HG03097 (cell line): ENCODE measurements around the gene PROM1.

Source experiments
- ATAC-seq: cut with Tn5 transposase; IDR thresholded peaks from one replicate; pipeline ENCODE4 v1.9.1; 2021; ENCODE audit not compliant: unreplicated experiment, low FRiP score

Gene PROM1

DNA sequence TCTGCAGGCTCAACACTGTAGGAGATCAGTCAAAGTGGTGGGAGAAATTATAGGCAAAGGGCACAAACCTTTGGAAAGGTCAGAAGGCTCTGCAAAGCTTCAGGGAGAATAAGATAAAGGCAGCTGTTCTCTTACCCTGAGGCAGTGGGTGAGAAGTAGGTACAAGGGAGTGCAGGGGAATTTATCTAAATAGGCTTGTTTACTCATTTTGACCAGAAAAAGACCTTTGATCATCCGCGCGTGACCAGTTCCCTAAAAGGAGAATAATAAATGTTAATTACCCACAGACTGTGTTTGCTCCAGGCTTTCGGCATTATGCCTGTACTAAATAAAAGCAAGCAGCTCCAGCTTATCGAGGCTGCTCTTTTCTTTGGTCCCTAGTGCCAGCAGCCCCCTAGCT lies 130.2 kb downstream of the PROM1 start:
- no peak for ATAC-seq

DNA sequence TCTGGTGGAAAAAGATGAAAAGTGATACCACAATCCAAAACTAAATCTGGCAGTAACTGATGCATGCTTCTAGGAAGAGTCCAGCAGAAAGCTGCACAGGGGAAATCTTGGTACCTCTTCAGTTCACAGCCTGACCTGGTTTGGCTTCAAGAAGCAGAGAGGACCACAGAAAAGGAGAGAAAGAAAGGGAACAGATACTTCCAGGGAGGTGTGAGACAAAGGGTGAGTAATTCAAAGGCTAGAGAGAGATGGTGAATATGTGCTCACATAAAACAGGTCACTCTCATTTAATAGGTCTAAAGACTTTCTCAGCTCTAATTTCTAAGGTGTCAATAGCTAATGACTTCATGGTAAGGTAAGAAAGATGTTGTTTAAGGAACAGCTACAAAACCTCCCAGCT lies 132.0 kb downstream of the PROM1 start:
- ATAC-seq = no peak

DNA sequence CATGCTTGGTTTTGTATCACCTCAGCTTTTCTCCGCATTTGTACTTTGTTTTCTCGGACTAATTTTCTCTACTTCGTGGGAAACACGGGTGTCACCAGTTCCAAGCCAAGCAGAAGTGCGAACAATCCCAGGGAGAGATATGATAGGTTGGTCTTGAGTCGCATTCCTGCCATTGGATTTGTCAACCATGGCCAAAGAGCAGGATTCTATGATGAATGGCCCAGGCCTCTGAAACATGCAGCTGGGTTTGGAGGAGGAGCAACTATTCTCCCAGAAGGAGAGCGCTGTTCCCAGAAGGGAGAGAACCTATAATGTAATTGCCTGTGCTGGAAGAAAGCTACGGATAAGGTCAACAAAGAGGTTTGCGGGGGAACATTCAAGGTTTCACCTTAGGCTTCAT lies 135.0 kb downstream of the PROM1 start:
- no peak for ATAC-seq

DNA sequence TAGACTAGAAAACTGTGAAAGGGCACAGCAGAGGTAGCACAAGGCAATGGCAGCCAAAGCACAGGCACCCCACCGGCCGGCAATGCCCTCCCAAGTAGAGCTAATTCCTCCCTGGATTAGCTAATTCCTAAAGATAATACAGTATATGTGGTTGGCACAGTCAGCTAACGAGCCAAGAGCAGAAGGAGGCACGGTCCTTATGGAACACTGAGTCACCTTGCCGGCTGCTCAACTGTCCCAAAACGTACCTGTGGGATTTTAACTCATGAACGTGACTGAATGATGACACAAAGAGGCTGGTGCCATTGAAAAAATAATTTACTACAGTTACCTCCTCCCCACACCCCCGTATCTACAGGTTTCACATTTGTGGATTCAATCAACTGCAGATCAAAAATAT lies 136.1 kb downstream of the PROM1 start:
- no peak for ATAC-seq

DNA sequence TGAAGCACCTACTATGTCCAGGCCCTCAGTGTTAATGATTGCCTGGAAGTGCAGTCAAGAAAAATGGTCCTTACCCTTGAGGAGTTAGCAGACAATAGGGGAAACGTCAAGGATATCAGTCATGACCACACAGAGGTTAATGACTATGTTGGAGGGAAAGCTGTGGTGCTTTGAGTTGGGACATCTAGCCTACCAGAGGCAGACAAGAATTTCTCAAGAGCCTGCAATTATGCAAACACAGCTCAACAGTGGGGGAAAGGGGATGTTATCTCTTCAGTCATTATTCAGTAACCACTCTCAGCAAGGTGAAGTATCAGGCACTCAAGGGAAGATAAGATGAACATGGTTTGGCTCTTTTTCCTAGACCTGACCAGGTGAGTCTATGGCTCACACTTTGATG lies 138.3 kb downstream of the PROM1 start:
- no peak for ATAC-seq

DNA sequence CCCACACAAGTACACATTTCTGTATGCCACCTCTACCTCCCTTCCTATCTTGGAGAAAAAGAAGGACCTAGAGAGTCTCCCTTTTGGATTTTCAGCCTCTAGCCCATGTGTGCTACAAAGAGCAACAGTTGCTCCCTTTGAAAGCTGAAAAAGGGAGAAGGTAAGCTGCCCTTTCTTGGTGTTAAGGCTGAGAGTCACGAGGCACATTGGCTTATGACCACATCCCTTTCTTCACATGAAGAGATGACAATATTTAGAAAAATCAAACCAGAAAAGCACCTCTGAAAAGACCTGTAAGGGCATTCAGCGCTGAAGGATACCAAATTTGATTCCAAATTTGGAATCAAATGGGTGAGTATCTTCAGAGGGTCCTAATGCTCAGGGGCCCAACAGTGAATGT lies 138.9 kb downstream of the PROM1 start:
- no peak for ATAC-seq

DNA sequence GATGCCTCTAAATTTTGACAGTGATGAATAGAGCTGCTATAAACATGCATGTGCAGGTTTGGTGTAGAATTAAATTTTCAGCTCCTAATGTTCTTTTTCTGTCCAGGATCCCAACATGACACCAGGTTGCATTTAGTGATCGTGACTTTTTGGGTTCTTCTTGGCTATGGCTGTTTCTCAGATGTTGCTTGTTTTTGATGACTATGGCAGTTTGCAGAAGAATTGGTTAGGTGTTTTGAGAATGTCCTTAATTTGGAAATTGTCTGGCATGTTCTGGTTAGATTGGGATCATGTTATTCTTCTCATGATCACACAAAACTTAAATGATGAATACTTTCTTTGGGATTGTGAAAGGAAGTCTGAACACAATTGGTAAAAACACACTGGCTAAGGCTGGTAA lies 141.5 kb downstream of the PROM1 start:
- ATAC-seq = no peak

DNA sequence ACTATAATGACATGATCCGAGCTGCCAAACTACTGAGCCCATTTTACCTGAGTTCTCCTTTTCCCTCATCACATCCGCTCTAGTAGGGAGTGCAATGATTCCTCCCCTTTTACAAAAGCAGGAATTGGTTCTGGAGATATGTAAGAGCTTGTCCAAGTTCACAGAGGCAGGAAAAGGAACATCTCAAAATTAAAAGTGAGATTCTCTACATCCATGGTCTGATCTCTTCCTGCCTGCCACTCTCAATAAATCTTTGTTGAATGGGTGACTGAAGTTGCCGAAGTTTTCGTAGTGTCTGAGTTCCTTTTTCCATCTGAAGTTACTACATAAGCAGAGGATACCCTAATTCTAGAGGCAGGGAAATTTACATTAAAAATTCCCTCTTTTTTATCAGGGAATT lies 145.2 kb downstream of the PROM1 start, which contains the start of gene FGFBP1:
Gene FGFBP1, minus strand, starts transcription at position 101 of the 400 bp plus-strand sequence. CDS start 2,108 bp downstream, outside the sequence.
- no peak for ATAC-seq

DNA sequence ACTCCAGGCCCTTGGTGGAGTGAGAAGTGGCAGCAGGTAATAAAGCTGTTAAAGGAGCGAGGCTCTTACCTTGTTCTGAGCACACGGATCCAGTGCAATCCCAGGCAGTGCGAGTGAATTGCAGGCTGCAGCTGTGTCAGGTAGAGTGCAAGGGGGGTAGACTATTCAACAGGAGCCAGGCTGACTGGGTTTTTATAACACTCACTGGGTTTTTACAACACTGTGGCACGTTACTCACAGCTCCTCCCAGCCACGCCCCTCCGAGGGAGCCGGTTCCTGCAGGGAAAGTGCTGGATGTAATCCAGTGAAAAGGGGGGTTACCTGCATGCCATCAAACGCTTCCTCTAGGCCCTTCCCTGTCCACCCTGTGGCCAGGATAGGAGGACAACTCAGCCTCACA lies 145.6 kb downstream of the PROM1 start:
- ATAC-seq = no peak

DNA sequence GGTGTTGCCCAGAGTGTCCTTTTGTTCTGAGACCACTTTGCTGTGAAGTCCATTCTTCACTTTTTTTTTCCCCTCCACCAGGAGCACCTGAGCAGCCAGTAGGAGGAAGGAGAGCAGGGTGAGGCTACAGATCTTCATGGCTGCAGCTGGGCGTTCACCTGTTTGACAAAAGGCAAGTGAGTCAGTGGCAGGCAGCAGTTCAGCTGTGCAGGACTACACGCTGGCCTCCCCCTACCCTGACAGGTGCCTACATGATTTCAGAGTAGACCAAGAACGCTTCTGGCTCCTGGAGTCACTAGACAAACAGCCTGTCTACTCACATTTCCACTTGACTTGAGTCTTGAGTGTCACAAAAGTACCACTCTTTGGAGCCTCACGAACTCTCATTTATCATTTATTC lies 147.3 kb downstream of the PROM1 start:
- no peak for ATAC-seq

DNA sequence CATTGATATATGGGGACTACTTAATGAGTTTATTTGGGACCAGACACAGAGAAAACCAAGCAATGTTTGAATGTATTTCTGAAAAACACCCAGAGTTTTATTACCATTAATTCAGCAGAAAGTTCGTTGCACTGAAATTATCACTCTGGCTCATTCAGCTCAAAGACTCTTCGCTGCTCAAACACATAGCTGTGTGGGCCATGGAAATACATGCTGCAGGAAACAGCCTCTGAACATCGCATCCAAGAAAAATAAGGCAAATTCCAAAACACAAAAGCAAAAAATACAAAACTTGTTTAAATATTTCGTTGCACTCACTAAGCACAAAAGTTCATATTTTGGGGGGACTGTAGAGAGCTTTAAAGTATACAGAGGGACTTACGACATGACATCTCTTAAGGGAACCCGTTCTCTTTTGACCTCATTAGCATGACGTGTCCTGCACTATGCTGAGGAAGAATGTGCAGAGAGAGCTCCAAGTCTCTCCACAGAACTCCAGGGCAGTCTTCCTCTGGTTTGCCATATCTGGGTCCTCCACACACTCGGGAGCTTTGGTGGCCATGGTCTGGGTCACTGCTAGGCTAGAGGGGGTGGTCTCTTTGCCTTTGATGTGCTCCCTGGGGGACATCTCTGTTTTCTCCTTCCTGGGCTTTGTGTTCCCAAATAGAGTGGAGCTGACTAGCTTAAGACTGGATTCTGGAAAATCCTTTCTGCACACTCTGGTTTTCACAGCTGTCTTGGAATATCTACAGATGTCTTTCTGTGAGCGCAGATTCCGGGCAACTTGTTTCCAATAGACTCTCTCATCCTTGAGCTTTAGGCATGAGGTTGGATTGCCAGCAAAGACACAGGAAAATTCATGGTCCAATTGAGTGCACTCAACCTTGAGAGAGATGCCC lies 148.1 kb downstream of the PROM1 start:
- ATAC-seq = no peak

DNA sequence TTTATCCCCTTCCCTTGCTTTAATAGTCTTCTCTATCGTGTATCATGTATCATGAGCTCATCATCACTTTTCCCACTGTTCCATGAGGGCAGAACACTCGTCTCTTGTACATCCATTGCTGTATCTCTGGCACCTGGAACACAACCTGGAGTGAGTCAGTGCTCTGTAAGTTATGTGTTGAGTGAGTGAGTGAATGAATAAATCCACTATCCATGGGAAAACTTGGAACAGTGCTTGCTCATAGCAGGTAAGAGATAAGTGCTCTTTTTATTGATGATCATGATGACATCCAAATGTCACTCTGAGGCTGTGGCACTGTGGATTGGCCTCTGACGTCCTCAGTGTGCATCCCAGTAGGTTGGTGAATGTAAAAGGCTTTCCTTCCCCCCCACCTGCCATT lies 149.6 kb downstream of the PROM1 start:
- ATAC-seq = no peak

DNA sequence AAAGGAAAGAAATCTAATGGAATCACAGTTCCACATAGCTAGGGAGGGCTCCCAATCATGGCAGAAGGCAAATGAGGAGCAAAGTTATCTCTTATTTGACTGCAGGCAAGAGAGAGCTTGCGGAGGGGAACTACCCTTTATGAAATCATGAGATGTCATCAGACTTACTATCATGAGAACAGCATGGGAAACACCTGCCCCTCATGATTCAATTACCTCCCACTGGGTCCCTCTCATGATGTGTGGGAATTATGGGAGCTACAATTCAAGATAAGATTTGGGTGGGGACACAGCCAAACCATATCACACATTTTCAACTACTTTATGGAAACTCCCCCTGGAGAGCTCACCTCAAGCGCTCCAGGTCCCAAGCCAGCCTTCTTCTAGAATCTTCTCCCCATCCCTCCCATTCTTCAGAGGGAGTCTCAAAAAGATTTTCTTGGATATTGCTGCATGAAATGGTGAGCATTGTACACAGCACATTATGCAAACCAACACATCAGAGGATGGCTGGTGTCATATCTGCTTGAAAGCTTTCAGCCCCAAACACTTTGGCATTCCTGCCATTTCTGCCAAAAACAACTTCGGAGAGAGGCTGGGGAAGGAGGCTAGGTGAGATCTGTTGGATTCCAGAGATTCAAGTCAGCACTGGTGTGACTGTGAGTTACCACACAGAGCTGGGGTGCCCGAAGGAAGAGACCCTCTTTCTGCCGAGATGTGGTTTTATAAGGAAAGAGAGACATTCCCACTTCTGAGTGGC lies 152.2 kb downstream of the PROM1 start:
- ATAC-seq = no peak

DNA sequence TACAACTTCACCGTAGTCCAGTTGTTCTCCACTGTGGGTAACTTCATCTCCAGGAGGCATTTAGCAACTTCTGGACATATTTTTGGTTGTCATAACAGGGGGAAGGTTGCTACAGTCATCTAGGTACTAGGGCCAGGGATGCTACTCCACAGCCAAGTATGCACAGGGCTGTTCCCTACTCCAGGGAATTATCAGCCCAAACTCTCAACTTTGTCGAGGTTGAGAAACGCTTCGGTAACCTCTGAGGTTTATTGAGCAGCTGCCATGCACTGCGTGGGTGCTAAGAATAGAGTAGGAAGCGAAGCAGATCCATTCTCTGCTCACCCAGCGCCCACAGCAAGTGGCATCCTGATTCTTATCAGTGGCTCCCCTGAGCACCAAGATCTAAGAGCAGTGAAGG lies 153.5 kb downstream of the PROM1 start:
- ATAC-seq = no peak

DNA sequence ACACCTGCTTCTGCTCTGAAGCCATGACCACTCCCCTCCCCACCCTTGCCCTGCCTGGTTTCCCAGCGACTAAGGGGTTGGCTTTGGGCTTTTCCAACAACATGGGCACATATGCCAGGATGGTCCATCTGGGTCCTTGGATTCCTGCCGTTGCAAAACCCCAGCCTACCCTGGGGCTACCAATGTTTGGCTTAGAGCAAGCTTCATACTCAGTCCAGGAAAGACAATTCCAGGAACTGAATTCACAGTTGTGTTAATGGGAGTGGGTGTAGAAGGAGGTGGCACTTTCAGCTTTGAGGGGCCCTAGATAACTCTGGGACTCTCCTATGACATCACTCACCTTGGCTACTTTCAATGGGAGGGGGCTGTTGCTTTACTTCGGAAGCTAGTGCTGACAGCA lies 154.3 kb downstream of the PROM1 start:
- no peak for ATAC-seq

DNA sequence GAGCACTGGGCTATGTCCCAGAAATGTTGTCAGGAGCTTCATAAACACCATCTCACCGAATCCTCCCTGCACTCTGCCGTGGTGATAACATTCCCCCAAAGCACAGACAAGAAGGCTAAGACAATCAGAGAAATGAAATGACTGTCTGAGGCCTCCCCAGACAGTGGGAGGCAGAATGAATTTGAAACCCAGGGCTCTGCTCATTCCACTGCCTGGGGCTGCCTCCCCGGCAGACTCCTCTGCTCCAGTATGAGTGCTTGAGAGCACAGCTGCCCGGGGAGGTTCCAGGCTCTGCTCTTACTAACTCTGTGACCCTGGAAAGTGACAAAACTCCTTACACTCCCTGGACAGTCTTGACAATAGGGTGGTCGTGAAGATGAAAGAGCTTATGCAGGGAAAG lies 154.9 kb downstream of the PROM1 start:
- ATAC-seq = no peak

DNA sequence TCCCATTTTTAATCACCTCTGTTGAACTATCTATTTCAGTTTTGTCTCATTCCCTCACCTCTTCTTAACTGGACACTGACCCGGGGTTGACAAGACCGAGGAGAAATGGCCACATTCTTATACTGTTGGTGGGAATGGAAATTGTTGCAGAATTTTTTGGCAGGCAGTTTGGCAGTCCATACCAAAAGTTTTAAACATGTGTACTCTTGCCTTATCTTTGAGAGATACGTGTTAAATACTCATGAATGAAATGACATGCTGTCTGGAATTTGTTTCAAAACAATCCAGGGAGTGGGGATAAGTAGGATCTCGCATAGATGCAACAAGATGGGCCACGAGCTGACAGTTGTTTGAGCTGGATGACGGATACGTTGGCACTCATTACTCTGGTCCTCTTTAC lies 157.3 kb downstream of the PROM1 start:
- ATAC-seq = no peak

DNA sequence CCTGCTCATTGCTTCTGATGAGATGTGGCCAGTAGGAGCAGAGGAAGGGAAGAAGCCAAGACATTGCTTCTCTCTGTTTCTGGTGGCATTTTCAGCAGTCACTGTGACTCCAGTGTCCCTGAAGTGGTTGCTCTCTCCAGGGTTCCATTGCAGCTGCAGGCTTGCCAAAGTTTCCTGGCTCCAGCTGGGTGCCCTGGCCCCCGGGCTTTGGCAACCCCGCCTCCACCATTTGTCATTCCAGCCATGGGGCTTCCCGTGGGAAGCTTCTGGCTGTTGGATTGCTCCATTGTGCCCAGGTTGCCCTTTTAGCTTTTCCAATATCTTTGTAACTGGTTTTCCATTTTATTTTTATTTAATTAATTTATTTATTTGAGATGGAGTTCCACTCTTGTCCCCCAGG lies 158.0 kb downstream of the PROM1 start:
- ATAC-seq = no peak

DNA sequence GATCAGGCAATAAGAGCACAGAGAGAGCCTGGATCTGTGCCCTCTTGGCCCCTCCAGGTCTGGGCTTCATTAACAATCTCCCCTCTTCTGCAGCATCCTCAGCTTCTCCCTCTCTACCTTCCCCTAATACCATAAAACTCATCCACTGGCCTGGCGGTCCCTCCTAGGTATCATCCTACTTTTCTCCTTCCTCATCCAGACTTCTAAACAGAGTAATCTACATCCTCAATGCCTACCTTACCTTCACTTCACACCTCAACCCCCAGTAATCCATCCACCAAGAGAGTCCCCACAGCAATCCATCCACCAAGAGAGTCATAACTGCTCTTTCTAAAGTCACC lies 162.3 kb downstream of the PROM1 start:
- ATAC-seq = no peak

DNA sequence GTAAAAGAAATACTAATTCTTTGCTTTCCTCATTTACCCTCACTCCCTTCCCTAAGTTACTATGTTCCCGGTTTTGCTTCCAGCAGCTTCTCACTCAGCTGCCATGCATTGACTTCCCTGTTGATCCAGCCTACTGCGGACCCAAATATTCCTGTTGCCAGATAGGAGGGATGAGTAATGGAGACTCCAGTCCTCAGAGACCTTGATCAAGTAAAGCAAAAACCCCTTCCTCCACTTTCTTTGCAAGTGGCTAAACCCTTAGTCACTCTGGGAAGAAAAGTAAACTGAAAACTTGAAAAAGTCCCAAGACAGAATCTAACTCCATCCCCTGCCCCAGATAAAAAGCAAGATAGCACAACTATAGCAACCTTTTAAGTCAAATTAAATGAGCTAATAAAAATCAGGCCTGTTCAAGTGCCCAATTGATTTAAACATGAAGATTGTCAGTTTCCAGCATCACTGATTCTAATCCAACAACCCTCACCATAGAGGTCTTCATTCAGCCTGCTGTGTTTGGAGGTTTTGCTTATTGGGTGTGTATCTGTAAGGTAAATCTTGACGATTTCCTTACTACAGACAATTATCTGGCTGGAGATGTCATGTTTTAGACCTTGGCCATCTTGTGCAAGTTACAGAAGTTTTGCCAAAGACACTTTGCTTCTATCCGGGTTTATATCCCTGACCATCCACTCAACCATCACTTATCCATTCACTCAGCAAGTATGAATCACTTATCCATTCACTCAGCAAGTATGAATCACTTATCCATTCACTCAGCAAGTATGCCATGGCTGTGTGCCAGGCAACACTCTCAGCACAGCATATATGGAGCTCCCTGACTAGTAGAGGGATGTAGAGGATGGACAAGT lies 162.9 kb downstream of the PROM1 start:
- no peak for ATAC-seq

DNA sequence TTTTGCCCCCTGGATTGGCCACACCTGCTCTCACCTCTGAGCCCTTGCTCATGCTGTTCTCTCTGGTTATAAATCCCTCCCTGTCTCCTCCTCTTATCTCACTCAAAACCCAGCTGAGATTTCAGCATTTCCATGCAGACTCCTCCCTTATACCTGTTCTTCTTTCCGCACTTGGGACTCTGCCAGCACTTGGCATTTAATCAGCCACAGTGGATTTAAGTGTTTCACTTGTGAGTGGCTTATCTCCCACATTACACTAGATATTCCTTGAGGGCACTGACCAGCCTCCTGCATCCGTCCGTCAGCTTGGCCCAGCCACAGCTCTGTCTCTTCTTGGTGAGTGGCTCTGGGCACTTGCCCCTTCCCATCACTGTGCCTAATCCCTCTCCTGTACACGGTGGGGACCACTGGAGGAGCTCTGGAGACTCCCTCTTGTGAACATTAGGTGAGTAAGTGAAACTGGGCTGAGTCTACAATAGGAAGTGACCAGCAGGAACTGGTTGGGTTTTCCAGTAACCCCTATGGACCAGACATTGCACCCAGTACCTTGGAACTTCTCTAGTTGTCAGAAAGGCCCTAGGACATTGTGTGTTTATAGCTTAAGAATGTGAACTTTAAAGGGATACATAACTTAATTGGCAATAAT lies 165.2 kb downstream of the PROM1 start:
- ATAC-seq = no peak
